ENCODE data around the gene TGFB2.
A peak's percentile ranks its signal among the peaks of the same experiment; 100 is the strongest.

DNA sequence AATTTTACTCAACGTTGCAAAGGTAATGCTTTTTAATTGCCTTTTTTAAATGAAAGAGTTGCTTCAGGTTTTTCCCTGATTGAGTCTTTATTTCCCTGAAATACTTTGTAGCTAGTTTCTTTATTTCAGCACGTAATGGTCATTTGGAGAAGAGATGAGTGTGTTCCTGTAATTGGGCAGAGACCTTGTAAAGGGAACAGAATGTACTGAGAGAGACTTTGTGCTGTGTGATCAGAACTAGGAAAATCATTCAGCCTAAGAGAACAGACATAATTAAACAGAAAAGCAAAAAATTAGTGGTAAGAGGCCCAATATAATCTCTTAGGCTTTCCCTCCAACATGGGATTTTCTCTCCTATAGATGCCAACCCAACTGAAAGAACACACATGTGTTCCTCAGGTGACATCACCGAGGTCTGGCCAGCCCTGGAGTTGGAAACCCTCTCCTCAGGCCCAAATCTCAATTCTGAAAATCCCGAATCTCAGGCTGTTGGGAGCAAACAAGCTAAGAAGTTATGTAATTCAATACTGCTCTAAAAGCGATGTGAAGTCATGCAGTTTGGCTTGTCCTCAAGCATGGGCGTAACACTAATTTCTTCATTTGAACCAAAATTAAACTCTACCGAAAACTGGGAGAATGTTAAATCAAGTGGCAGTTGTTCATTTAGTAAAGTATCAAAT lies 102.0 kb downstream of the TGFB2 start:
- TF ChIP-seq EP300 (IDR thresholded peaks at IDR 0.05): peak; percentile 42
- TF ChIP-seq, protein P1, sequence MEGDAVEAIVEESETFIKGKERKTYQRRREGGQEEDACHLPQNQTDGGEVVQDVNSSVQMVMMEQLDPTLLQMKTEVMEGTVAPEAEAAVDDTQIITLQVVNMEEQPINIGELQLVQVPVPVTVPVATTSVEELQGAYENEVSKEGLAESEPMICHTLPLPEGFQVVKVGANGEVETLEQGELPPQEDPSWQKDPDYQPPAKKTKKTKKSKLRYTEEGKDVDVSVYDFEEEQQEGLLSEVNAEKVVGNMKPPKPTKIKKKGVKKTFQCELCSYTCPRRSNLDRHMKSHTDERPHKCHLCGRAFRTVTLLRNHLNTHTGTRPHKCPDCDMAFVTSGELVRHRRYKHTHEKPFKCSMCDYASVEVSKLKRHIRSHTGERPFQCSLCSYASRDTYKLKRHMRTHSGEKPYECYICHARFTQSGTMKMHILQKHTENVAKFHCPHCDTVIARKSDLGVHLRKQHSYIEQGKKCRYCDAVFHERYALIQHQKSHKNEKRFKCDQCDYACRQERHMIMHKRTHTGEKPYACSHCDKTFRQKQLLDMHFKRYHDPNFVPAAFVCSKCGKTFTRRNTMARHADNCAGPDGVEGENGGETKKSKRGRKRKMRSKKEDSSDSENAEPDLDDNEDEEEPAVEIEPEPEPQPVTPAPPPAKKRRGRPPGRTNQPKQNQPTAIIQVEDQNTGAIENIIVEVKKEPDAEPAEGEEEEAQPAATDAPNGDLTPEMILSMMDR (IDR thresholded peaks at IDR 0.05): no peak
- peak in 1 of 2 donors; percentile 53 for TF ChIP-seq POLR2AphosphoS5 (IDR thresholded peaks at IDR 0.05)
